NAMALWA (cell line): Measurements from ENCODE around the gene FLACC1.
"Not testable (repeated sequence)": the region's sequence is repeated elsewhere in the genome, so short reads cannot be mapped to it uniquely, and the experiment has no call there.

ENCODE experiments used
- DNase-seq: peaks from one replicate; pipeline ENCODE4 v3.0.0-alpha.2; 2015; ENCODE audit warnings: low spot score

Gene FLACC1

GRCh38 chr2:201254081-201254730 lies 102.9 kb downstream of the FLACC1 start:
- no peak for DNase-seq

- DNase-seq = no peak
Observed at GRCh38 chr2:201250741-201251140, 106.4 kb downstream of the FLACC1 start.

DNA sequence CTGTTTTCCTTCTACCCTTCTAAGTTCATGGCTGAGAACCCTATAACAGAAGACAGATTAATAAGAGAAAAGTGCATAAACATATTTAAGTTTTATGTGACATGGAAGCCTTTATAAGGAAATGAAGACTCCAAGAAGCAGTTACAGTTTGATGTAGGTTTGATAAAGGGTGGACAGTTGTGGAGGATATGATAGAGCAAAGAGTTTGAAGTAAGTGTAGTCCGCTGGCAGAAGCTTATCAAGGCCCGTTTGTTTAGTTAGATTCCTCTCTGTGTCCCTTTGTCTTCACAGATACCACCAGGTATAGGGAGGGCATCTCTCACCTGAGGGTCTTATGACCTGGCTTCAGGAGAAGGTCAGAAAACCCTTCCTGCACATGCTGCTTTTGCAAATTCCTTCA lies 107.3 kb downstream of the FLACC1 start:
- DNase-seq = no peak

DNA sequence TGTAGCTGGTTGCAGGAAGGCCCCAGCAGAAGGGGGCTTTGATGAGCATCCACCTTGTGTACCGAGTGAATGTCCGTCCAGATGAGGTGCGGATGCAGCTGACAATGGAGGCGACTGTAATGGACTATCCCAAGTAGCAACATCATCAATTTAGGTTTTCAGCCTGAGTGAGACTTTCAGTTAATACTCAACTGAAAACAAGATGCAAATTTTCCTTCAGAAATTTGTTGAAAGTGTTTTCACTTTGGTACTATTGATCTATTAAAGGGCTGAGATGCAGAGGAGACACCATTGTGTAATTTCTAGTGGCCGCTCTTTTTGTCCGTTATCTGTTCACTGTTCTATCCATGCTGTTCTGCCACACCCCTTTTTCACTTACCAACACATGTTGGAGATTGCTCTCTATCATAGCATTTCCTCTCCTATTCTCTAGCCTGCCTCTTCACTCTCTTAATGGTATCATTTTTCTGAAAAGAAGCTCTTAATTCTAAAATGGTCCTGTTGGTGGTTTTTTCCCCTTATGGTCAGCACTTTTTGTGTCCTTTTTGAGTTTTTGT lies 108.8 kb downstream of the FLACC1 start:
- no peak for DNase-seq

GRCh38 chr2:201246280-201246679 lies 110.9 kb downstream of the FLACC1 start:
- no peak for DNase-seq

- DNase-seq = no peak
Observed at GRCh38 chr2:201244829-201245228, 112.3 kb downstream of the FLACC1 start.

DNA sequence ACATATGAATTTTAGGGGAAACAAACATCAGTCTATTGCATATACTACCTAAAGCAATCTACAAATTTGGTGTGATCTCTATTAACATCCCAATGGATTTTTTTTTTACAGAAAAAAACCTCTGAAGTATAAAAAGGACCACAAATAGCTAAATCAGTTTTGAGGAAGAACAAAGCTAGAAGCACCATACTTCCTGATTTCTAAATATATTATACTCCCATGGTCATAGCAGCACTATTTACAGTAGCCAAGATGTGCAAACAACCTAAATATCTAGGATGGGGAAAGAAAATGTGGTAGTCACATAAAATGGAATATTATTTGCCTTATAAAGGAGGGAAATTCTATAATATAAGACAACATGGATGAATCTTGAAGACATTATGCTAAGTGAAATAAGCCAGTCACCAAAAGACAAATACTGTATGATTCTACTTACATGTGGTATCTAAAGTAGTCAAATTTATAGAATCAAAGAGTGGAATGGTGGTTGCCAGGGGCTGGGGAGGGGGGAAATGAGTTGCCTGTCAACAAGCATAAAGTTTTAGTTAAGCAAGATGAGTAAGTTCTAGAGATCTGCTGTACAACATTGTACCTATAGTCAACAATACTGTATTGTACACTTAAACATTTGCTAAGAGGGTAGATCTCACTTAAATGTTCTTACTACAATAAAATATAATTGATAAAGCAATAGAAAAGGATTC lies 114.4 kb downstream of the FLACC1 start:
- no peak for DNase-seq

GRCh38 chr2:201239167-201239935 lies 117.8 kb downstream of the FLACC1 start:
- DNase-seq = not testable (repeated sequence)
